ENCODE data around the gene ZNF416.

ZNF416 gene

DNA sequence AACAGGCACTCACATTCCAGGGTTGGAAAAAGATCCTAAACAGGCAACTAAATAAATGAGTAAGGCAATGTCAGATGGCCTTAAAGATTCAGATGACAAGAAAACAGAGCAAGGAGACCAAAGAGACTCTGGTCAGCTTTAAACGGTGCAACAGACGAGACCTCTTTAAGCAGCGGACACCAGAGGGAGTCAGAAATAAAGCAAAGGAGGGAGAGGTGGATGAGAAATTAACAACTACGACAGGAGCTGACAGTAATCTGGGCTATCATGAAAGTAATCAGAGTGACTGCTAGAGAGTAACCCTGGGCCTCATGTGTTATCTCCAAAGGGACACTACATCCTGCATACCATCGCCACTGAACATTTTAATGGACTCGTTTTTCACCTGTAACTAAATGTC, 20.2 kb downstream of the ZNF416 start:
- no peak for DNase-seq

GRCh38 chr19:57557659-57558058, 21.1 kb downstream of the ZNF416 start:
- DNase-seq = no peak

GRCh38 chr19:57552432-57552831, 26.3 kb downstream of the ZNF416 start:
- DNase-seq = no peak

- DNase-seq = no peak
Observed at GRCh38 chr19:57546513-57546912, 32.2 kb downstream of the ZNF416 start.

GRCh38 chr19:57537953-57538547, 40.7 kb downstream of the ZNF416 start:
- no peak for DNase-seq

DNA sequence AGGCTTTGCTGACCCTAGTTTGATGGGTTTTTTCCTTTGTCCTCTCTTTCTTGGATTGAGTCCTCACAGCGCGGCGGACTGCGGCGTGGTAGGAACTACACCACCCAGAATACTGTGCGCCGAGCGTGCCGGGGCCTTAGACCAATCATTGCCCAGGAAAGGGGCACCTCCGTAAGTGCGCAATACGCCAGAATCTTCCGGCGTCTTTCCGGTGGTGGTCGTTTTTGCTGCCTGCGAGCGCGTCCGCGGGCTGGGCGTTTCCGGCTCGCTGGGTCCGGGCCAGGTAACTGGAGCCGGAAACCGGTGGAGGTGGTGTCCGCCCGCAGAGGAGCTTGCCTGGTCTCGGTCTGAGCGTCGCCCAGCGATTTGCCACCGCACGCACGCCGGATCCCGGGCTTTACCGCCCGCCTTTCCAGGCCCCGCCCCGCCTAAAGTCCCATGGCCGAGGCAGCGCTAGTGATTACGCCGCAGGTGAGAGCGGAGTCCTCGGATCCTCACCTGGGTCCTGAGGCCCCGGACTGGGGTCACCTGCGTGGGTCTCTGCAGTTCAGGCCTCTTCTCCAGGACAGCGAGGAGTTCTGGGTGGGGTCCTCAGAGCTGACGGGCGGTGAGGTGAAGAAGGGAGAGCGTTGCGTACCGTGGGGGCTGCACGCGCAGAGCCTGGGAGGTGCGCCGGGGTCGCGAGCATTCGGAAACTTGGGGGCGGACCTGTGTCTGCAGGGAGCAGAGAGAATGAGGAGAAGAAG, 51.4 kb downstream of the ZNF416 start, which contains the start of gene ZNF549:
Gene ZNF549 (plus strand): TSS at position 221 of the 746 bp plus-strand sequence. CDS start 218 bp downstream, at position 439.
- peak; percentile 87 to 89 for DNase-seq
